ENCODE data around the gene IRF2BP1.

The IRF2BP1 gene

GRCh38 chr19:45862271-45862563 is 23.7 kb downstream of the IRF2BP1 start:
- TF ChIP-seq, protein P1, sequence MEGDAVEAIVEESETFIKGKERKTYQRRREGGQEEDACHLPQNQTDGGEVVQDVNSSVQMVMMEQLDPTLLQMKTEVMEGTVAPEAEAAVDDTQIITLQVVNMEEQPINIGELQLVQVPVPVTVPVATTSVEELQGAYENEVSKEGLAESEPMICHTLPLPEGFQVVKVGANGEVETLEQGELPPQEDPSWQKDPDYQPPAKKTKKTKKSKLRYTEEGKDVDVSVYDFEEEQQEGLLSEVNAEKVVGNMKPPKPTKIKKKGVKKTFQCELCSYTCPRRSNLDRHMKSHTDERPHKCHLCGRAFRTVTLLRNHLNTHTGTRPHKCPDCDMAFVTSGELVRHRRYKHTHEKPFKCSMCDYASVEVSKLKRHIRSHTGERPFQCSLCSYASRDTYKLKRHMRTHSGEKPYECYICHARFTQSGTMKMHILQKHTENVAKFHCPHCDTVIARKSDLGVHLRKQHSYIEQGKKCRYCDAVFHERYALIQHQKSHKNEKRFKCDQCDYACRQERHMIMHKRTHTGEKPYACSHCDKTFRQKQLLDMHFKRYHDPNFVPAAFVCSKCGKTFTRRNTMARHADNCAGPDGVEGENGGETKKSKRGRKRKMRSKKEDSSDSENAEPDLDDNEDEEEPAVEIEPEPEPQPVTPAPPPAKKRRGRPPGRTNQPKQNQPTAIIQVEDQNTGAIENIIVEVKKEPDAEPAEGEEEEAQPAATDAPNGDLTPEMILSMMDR (IDR thresholded peaks at IDR 0.05), result no peak
- TF ChIP-seq ZFX (IDR thresholded peaks at IDR 0.05; ENCODE audit: borderline replicate concordance), result no peak
- peak overlapping the region; percentile 88 for H3K27ac ChIP-seq

- peak overlapping the region; percentile 88 for H3K27ac ChIP-seq
- TF ChIP-seq ZFX (IDR thresholded peaks at IDR 0.05; ENCODE audit: borderline replicate concordance), result no peak
- TF ChIP-seq, protein P1 (IDR thresholded peaks at IDR 0.05), result no peak
These were observed 25.3 kb downstream of the IRF2BP1 start for GRCh38 chr19:45860359-45861259.

GRCh38 chr19:45854167-45854778 is 31.7 kb downstream of the IRF2BP1 start:
- no peak overlapping the region for H3K27ac ChIP-seq
- TF ChIP-seq ZFX (IDR thresholded peaks at IDR 0.05; ENCODE audit: borderline replicate concordance), result no peak
- TF ChIP-seq, protein P1 (IDR thresholded peaks at IDR 0.05), result no peak

DNA sequence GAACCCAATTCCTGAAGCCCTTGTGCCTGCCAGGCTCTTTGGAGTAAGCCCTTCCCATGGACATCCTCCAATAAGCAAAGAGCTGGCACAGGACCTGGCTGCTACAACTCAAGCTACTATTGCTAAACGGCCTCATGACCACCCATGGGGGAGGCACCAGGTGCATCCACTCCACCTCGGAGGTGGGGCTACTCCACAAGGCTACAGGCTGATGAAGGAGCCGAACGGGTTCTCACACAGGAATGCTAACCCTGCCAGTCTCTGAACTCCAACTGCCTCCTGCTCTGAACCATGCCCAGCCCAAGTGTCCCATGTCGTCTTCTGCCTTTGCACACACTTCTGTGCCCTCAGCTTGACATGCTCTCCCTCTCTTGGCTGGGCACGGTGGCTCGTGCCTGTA is 33.0 kb downstream of the IRF2BP1 start:
- H3K27ac ChIP-seq, result no peak overlapping the region
- TF ChIP-seq ZFX (IDR thresholded peaks at IDR 0.05; ENCODE audit: borderline replicate concordance), result no peak
- TF ChIP-seq, protein P1 (IDR thresholded peaks at IDR 0.05), result no peak

GRCh38 chr19:45852145-45852750 is 33.7 kb downstream of the IRF2BP1 start:
- H3K27ac ChIP-seq, result no peak overlapping the region
- TF ChIP-seq, protein P1 (IDR thresholded peaks at IDR 0.05), result no peak
- TF ChIP-seq ZFX (IDR thresholded peaks at IDR 0.05; ENCODE audit: borderline replicate concordance), result no peak

GRCh38 chr19:45848922-45849321 is 37.0 kb downstream of the IRF2BP1 start:
- H3K27ac ChIP-seq, result no peak overlapping the region
- no peak for TF ChIP-seq ZFX (IDR thresholded peaks at IDR 0.05; ENCODE audit: borderline replicate concordance)
- TF ChIP-seq, protein P1 (IDR thresholded peaks at IDR 0.05), result peak; percentile 30

DNA sequence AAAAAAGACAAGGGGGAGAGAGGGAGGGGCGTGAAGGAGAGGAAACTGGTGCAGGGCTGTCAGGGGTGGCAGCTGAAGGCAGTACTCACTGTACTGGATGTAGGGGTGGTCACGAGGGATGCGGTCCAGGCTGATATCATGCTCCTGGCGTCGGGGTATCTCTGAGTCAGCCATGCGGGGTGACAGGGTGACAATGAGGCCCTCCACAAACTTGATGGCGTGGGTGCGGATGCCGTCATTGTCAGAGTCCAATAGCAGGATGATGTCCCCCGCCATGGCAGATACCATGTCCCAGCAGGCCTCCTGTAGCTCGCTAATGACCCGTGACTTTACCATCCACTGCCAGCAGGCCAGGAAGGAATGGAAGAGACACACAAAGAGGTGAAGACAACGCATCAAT is 38.3 kb downstream of the IRF2BP1 start:
- no peak for TF ChIP-seq ZFX (IDR thresholded peaks at IDR 0.05; ENCODE audit: borderline replicate concordance)
- TF ChIP-seq, protein P1 (IDR thresholded peaks at IDR 0.05), result no peak
- H3K27ac ChIP-seq, result no peak overlapping the region
